GM13977 (cell line): ENCODE measurements around the gene TMEM89.

Source experiments
- DNase-seq: peaks from one replicate; pipeline ENCODE4 v3.0.0; 2012; ENCODE audit warnings: low spot score
- CTCF ChIP-seq: IDR thresholded peaks from 2 replicates; pipeline ENCODE4 v1.5.1; 2012; ENCODE audit warnings: mild to moderate bottlenecking, control low read depth; ENCODE audit not compliant: insufficient read depth; ENCODE audit errors: extremely low read depth, missing control alignments
- in situ Hi-C: fragments of 300-500 bp; cut with MboI; formaldehyde crosslinking; loops from one replicate; pipeline ENCODE4 v1.12.0; 2022; ENCODE audit warnings: low sequenced_read_pairs, low pct_unique_long_range_greater_than_20kb, mixed read lengths, inconsistent platforms; ENCODE audit not compliant: unreplicated experiment

Gene TMEM89

GRCh38 chr3:48629894-48630293 is 8.3 kb upstream of the TMEM89 start:
- no peak for DNase-seq
- in situ Hi-C loops: no loop called here
- TF ChIP-seq CTCF: no peak

GRCh38 chr3:48628277-48629017 is 6.9 kb upstream of the TMEM89 start:
- in situ Hi-C loops: no loop called here
- no peak for DNase-seq
- no peak for TF ChIP-seq CTCF

- TF ChIP-seq CTCF: no peak
- in situ Hi-C loops: no loop called here
- no peak for DNase-seq
Measured at GRCh38 chr3:48625600-48625999, 4.0 kb upstream of the TMEM89 start.

GRCh38 chr3:48624767-48625166 is 3.2 kb upstream of the TMEM89 start:
- DNase-seq: no peak
- TF ChIP-seq CTCF: no peak
- in situ Hi-C loops: no loop called here

- in situ Hi-C loops: no loop called here
- DNase-seq: no peak
- TF ChIP-seq CTCF: no peak
Measured at GRCh38 chr3:48623851-48624547, 2.4 kb upstream of the TMEM89 start.

GRCh38 chr3:48619541-48620524 is 1.7 kb downstream of the TMEM89 start:
- no peak for TF ChIP-seq CTCF
- in situ Hi-C loops: no loop called here
- no peak for DNase-seq
